Ecto neural progenitor cell (in vitro differentiated cells): Measurements from ENCODE around the gene PPP3CB.

Experiments
- DNase-seq: peaks from one replicate; pipeline ENCODE4 v3.0.0-alpha.2; 2018; ENCODE audit warnings: low spot score

Gene PPP3CB

DNA sequence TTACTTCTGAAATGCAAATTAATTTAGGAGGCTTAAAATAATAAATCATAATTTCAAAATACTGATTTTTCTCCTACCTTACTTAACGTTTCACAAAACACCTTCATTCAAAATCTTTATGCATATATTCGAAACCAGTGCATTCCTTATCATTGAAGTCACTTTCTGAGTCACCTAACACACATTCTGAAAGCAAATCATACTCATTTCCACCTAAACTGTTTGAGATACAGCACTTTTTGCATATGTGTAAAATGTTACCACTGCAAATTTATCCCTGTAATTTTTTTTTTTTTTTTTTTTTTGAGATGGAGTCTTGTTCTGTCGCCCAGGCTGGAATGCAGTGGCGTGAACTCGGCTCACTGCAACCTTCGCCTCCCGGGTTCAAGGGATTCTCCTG is 15.7 kb downstream of the PPP3CB start:
- DNase-seq, result no peak

DNA sequence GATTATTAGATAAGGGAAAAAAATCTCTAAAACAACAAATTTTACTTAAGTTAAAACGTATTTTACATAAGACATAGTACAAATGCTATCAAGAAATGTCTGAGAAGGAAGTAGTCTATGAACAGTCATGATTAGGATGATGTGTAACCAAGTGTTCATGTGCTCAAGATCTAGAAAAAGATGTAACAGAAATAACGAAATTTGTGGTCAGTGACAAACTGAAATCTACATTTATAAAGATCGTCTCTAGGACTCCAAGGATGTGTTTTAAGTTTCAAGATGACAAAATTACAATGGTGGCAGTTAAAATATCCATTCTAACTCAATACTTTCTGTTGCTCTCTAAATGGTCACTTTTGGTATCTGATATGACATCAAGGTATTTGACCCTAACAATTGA is 17.2 kb downstream of the PPP3CB start:
- DNase-seq, result no peak

GRCh38 chr10:73471226-73471625 is 24.6 kb downstream of the PPP3CB start:
- no peak for DNase-seq

DNA sequence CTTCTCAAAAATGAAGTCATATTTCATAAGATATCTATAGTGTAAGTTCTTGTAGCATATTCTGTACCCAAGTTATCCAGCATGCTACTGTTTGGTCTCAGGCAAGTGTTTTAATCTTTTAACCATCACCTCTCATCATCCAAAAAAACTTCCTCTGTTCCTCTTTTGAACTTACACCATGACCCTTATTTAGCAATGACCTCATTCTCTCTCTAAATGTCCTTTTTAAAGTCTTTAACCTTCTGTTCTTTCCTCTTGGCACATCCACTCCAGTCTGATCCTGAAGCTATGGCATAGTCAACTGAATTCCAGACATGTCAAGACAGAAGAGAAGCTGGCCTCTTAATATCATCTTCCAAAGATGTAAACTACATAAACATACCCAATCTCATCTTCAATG is 26.2 kb downstream of the PPP3CB start:
- DNase-seq, result no peak

- no peak for DNase-seq
Measured at GRCh38 chr10:73467206-73467605, 28.6 kb downstream of the PPP3CB start.

DNA sequence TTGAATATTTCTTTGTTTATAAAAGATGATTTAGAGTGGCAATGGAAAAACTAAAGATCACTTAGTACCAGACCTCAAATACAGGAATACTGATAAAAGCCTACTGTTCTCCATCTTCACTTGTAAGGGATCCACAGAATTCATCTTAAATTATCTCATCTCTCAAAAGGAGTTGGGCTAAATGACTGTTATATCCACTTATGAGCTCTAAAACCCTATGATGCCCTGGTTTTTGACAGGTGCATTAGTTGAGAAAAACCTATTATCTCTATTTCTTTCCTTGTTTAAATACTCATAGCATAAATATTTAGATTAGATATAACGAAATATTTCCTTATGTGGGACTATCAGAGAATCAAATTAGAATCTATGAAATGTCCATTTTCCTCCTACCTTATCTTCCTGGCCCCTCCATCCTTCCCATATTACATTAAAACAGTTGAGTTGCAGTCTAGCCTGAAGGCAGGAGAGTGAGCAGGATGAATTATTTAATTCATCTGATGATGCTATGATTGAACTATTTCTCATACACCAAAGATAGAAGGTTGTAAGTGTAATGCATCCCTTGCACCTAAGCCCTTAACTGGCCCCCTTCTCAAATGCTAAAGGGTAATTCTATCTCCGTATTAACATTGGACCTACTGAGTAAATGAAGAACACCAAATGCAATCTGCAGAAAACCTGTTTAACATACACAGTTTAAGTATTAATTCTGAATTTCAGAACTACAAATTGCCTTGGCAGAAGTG is 29.7 kb downstream of the PPP3CB start:
- no peak for DNase-seq

- DNase-seq, result no peak
Measured at GRCh38 chr10:73460897-73461296, 34.9 kb downstream of the PPP3CB start.

DNA sequence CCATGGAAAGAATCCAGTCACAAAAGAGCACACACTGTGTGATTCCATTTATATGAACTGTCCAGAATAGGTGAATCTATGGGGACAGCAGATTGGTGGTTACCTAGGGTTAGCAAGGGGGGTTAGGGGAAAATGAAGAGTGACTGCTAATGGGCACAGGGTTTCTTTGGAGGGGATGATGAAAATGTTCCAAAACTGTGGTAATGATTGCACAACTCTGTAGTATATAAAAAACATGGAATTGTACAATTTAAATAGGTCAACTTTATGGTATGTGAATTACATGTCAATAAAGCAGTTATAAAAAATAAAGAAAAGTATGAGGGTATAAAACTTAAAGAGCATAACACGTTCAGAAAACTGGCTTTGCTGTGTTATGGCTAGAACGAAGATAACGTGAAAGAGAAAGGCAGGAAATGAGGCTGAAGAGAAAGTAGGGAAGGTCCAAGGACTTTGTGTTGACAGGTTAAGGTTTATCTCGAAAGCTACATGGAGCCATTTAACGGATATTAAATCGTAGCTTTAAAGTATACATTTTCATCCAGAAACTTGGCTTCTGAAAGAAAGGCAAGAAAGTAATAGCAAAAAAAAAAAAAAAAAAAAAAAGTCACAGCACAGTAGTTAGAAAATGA is 36.0 kb downstream of the PPP3CB start:
- DNase-seq, result no peak

DNA sequence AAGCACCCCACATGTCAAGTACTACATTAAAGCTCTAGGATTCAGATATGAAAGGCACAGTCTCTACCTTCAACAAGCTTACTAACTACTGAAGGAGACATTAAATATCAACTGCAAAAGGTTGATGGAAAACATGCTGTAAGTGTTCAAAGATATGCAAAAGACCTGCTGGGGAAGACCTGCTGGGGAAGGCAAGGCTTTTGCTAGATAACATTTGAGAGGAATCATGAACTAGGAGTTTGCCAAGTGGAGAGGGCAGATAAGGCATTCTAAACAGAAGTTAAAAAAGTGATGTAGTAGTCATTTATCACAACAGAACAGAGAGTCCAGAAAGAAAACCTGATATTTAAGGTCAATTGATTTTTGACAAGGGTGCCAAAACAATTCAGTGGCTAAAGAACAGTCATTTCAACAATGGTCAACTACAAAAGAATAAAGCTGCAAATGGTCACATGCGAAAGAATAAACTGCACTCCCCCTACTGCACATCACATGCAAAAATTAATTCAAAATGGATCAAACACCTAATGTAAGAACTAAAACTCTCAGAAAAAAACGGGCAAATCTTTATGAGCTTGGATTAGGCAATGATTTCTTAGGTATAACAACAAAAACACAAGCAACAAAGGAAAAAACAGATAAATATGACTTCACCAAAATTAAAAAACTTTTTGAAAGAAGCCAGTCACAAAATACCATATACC is 39.5 kb downstream of the PPP3CB start:
- no peak for DNase-seq

DNA sequence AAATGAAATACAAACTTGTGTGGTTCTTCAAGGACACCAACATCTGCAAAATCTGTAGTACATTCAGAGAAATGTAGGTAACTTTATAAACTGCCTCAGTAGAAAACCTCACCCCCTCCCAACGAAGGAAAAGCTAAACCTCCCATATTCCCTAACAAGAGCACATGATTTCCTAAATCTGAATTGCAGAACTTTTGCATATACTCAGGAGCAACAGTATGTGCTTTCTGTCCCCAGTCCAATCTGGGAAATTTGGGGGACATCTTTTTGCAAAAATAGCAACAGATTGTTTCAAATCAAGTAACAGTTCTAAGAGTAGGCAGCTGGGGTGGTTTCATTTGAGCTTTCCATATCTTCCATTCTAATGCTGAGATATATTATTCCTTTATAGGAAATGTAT is 46.7 kb downstream of the PPP3CB start:
- no peak for DNase-seq

DNA sequence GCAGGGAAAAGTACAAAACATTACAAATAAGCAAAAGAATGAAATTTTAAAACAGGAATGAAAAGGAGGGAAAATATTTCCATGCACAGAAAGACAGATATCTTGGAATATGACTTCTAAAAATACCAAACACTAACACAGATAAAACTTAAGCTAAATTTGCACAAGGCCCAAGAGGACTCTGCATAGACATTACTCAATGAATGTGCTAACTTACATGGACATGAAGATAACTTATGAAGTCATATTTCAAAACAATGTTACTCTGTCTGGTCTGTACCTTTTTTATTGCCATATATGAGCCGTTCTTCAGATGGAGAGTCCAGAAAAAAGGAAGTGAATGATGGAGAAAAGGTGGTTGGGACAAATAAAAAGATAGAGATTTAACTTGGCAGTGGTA is 47.4 kb downstream of the PPP3CB start:
- no peak for DNase-seq

DNA sequence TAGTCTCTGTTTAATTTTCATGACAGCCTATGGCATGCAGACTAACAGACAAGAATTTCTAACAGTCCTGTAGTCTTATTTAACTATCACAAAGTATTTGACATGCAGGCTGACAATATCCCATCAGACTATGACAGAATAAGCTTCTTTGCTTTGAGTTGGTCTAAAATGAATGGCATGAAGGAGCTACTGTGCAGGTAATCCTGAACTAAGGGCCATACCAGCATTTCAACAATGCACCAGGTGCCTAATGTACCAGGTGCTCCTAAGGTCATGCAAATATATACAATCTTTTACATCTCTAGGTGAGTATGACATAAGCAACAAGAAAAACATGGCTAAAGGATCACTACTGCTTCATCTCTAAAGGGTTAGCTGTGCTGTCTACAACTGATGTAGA is 48.9 kb downstream of the PPP3CB start:
- DNase-seq, result no peak

DNA sequence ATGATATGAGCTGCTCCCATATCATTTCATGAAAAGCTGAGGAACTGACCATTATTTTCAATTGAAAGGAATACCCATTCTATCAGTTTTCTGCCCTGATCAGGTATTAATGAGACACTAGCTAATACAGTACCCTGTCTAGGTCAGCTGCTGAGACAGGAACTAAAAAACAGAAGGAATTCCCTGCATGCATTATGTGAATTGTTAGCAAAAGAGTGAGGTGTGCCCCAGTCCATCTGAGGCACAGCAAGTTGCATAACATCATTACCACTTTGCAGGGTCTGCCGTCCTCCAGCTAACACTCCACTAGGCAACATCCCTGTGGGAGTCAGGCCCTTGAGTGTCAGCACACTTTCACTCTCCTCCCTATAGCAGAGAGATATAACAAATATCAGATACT is 51.4 kb downstream of the PPP3CB start:
- DNase-seq, result no peak

DNA sequence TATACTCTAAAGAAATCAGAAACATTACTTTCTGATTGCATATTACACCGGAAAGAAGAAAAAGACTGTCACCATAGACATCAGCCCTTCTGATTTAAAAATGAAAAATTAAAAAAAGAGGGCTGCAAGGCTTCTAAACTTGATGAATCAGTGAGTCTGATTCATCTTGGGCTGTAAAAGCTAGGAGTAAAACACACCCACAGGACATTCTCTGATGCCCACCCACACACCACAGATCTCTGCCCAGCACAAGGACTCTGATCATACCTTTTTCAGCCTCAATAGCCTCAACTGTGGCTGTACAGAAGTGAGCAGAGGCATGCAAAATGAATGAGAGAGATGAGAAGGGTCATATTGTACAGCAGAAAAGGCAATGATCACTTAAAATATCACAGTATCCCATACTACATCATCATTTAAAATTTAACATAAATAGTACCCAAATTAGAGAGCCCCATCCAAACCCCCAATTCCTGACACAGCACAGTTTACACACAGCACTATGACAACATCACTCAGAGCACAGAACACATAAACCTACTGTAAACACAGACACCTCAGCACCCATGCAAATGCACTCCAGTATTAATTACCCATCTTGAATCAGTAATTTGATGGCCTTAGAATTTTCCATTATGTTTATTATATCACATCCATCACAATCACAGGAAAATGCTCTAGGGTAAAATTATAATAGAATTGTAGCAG is 56.1 kb downstream of the PPP3CB start:
- DNase-seq, result no peak

GRCh38 chr10:73439055-73439454 is 56.8 kb downstream of the PPP3CB start:
- DNase-seq, result no peak

GRCh38 chr10:73433538-73433867 is 62.3 kb downstream of the PPP3CB start, which contains the start of gene MSS51:
TSS of gene MSS51 (minus strand) at chr10:73433561. CDS start at chr10:73428284, 5,277 bp downstream.
- no peak for DNase-seq

GRCh38 chr10:73432646-73433537 is 62.9 kb downstream of the PPP3CB start:
- no peak for DNase-seq

DNA sequence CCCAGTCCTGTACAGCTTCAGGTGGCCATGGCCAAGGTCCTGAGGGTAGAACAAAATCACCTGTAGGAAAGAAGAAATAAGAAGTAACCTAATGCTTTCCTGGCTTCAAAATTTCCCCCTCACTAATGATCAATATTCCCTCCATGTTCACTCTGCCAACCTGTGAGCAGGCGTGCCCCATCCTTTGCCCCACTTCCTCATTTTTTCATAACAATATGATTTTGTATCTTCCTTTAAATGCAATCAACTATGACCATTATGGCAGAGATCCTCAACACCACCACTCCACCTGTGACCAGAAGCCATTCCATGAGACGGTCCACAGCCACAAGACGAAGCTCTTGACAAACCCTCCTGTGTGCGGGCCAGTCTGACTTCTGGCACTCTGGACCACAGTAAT is 69.5 kb downstream of the PPP3CB start:
- no peak for DNase-seq

GRCh38 chr10:73424478-73424877 is 71.3 kb downstream of the PPP3CB start:
- DNase-seq, result no peak

DNA sequence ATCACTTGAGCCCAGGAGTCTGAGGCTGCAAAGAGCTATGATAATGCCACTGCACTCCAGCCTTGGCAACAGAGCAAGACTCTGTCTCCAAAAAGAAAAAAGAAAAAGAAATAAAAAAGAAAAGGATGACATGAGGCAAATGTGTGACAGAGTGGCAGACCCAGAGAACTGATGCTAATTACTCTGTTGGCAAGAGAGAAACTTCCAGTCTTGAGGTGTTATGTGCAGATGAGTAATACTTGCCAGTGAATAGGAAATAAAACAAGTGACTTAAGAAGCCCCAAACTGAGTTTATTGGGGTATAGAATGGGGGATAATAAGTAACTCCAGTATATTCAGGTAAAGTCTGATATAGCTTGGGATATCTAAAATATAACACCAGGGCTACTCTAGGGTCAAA is 72.5 kb downstream of the PPP3CB start:
- no peak for DNase-seq

- no peak for DNase-seq
Measured at GRCh38 chr10:73416571-73416970, 79.3 kb downstream of the PPP3CB start.
